Effector memory CD4-positive, alpha-beta T cell (primary cell): Measurements from ENCODE around the gene CALHM4.

ENCODE experiments used
- DNase-seq, 3 donors: peaks; one replicate each; pipeline ENCODE4 v3.0.0-alpha.2; 2020
- H3K27ac ChIP-seq: 2 replicates; pipeline ENCODE4 v1.7.0; 2013; ENCODE audit warnings: mild to moderate bottlenecking, low read length, moderate library complexity; ENCODE audit not compliant: insufficient read depth, poor library complexity, severe bottlenecking
- H3K27me3 ChIP-seq: replicated peaks from 2 replicates; pipeline ENCODE4 v1.7.0; 2013; ENCODE audit warnings: mild to moderate bottlenecking, low read length; ENCODE audit not compliant: insufficient read depth, control insufficient read depth, poor library complexity, severe bottlenecking
- H3K36me3 ChIP-seq: 2 replicates; pipeline ENCODE4 v1.7.0; 2013; ENCODE audit warnings: mild to moderate bottlenecking, low read length, moderate library complexity; ENCODE audit not compliant: control insufficient read depth, insufficient read depth
- H3K4me1 ChIP-seq: 2 replicates; pipeline ENCODE4 v1.7.0; 2013; ENCODE audit warnings: low read length, mild to moderate bottlenecking; ENCODE audit not compliant: control insufficient read depth, insufficient read depth, poor library complexity, severe bottlenecking
- H3K4me3 ChIP-seq: 2 replicates; pipeline ENCODE4 v1.7.0; 2013; ENCODE audit warnings: low read length, low read depth, mild to moderate bottlenecking; ENCODE audit not compliant: insufficient read depth, poor library complexity, severe bottlenecking
- H3K9me3 ChIP-seq: 2 replicates; pipeline ENCODE4 v1.7.0; 2013; ENCODE audit warnings: mild to moderate bottlenecking, low read length, moderate library complexity; ENCODE audit not compliant: control insufficient read depth
- total RNA-seq, 3 donors: gene quantifications; one replicate each; lab custom pipeline; 2026; lab: John Stamatoyannopoulos, UW

The CALHM4 gene, protein sequence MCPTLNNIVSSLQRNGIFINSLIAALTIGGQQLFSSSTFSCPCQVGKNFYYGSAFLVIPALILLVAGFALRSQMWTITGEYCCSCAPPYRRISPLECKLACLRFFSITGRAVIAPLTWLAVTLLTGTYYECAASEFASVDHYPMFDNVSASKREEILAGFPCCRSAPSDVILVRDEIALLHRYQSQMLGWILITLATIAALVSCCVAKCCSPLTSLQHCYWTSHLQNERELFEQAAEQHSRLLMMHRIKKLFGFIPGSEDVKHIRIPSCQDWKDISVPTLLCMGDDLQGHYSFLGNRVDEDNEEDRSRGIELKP
- total RNA-seq: 0 reads per million in 3 donors

- Histone ChIP-seq H3K9me3 (no peaks in the 10 kb centered on the region), H3K36me3 (no peaks in the 10 kb centered on the region), H3K4me3 (no peak within 1 kb of the TSS), H3K27me3 (no peaks in the 10 kb centered on the region), H3K27ac (no peak within 1 kb of the TSS), H3K4me1 (no peaks in the 10 kb centered on the region)
- DNase-seq: no peak
Observed at GRCh38 chr6:116553451-116553850, at the start of gene CALHM4. Gene CALHM4 (plus strand): TSS chr6:116553751. CDS start chr6:116553794, 43 bp downstream.

DNA sequence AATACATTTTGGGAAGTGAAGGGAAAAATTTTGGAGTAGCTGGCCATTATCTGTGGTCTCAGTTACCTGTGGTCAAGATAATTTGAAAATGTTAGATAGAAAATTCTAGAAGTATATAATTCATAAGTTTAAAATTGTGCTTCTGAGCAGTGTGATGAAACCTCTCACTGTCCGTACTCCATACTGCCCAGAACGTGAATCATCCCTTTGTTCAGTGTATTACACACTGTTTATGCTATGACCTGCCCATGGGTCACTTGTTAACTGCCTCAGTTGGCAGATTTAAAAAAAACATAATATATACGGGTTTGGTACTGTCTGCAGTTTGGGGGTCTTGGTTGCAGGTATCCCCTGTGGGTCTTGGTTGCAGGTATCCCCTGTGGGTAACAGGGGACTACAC, 46.2 kb upstream of the CALHM4 start:
- H3K27me3 ChIP-seq: no peaks in the 10 kb centered on the region
- H3K27ac ChIP-seq: no peak overlapping the region
- no peaks in the 10 kb centered on the region for H3K4me1 ChIP-seq
- no peaks in the 10 kb centered on the region for H3K36me3 ChIP-seq
- DNase-seq: no peak
- no peaks in the 10 kb centered on the region for H3K9me3 ChIP-seq
- no peak overlapping the region for H3K4me3 ChIP-seq

DNA sequence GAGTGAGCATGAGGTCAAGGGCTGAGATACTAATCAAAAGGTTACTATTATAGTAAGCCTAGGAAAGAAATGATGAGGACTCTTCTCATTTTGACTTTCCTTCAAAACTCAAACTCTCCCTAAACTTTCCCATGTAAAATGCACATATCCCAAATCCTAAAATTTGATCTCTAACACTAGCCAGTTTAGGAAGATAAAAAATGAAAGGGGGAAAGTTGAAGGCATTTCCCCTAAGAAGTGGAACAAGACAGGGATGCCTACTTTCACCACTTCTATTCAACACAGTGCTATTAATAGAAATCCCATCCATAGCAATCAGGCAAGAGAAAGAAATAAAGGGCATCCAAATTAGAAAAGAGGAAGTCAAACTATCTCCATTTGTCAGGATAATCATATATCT, 45.0 kb upstream of the CALHM4 start:
- DNase-seq: no peak
- H3K9me3 ChIP-seq: no peaks in the 10 kb centered on the region
- H3K36me3 ChIP-seq: no peaks in the 10 kb centered on the region
- no peak overlapping the region for H3K27ac ChIP-seq
- H3K4me3 ChIP-seq: no peak overlapping the region
- H3K27me3 ChIP-seq: no peaks in the 10 kb centered on the region
- no peaks in the 10 kb centered on the region for H3K4me1 ChIP-seq

DNA sequence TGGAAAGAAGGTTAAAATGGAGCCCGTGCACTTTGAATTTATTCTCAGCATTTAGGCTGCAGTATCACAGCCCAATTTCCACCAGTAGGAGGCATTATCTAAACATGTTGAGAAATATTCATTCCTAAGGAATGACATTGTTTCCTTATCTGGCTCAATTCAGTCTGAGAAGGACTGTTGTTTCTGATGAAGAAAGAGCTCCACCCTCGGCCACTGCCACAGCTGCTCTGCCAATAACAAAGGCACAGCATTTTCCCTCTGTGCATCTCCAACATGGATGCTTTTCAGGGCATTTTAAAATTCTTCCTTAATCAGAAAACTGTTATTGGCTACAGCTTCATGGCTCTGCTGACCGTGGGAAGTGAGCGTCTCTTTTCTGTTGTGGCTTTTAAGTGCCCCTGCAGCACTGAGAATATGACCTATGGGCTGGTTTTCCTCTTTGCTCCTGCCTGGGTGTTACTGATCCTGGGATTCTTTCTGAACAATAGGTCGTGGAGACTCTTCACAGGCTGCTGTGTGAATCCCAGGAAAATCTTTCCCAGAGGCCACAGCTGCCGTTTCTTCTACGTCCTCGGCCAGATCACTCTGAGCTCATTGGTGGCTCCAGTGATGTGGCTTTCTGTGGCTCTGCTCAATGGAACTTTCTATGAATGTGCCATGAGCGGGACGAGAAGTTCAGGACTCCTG, 42.0 kb upstream of the CALHM4 start, which contains the start of gene CALHM5:
Gene CALHM5, plus strand, starts transcription at position 216 of the 687 bp plus-strand sequence. Its CDS starts 58 bp downstream, at position 274.
- H3K4me1 ChIP-seq: no peaks in the 10 kb centered on the region
- no peaks in the 10 kb centered on the region for H3K27me3 ChIP-seq
- no peaks in the 10 kb centered on the region for H3K9me3 ChIP-seq
- no peak for DNase-seq
- H3K36me3 ChIP-seq: no peaks in the 10 kb centered on the region
- no peak within 1 kb of the TSS for H3K27ac ChIP-seq
- H3K4me3 ChIP-seq: no peak within 1 kb of the TSS

GRCh38 chr6:116512111-116512559, 41.4 kb upstream of the CALHM4 start:
- no peaks in the 10 kb centered on the region for H3K4me1 ChIP-seq
- no peak overlapping the region for H3K4me3 ChIP-seq
- no peaks in the 10 kb centered on the region for H3K9me3 ChIP-seq
- H3K27ac ChIP-seq: no peak overlapping the region
- no peak for DNase-seq
- no peaks in the 10 kb centered on the region for H3K27me3 ChIP-seq
- no peaks in the 10 kb centered on the region for H3K36me3 ChIP-seq

- H3K27ac ChIP-seq: no peak overlapping the region
- no peaks in the 10 kb centered on the region for H3K4me1 ChIP-seq
- H3K4me3 ChIP-seq: no peak overlapping the region
- H3K27me3 ChIP-seq: no peaks in the 10 kb centered on the region
- DNase-seq: no peak
- H3K36me3 ChIP-seq: no peaks in the 10 kb centered on the region
- H3K9me3 ChIP-seq: no peaks in the 10 kb centered on the region
Observed at GRCh38 chr6:116512734-116513133, 40.8 kb upstream of the CALHM4 start.

DNA sequence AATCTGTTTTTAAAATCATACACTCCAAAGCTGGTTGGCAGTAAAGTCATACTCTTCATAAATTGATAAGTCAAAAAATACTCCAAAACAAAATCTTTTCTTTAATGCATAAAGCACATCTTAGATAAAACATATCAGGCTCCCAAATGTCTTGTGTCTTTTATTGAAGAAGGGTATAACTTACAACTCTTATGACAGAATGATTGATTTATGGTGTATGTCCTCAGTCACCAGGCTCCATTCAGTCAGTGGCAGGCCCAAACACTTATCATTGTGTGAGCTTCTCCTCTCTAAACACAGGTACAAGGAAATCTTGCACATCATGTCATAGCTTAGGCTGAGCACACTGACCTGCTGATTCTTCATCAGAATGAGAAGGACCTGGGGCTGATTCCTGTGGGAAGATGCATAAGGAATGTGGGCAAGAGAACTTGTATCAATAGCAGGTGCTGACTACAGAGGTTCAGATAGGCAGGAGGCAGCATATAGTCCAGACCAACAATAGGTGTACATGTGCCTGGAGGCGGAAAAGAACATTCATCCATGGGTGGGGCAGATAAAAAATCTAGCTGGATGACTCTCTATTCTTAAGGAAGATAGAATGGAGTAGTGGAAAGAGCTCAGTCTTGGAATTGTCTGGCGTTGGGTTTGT, 40.2 kb upstream of the CALHM4 start:
- DNase-seq: no peak
- Histone ChIP-seq H3K36me3 (no peaks in the 10 kb centered on the region), H3K4me1 (no peaks in the 10 kb centered on the region), H3K4me3 (no peak overlapping the region), H3K9me3 (no peaks in the 10 kb centered on the region), H3K27ac (no peak overlapping the region), H3K27me3 (no peaks in the 10 kb centered on the region)

DNA sequence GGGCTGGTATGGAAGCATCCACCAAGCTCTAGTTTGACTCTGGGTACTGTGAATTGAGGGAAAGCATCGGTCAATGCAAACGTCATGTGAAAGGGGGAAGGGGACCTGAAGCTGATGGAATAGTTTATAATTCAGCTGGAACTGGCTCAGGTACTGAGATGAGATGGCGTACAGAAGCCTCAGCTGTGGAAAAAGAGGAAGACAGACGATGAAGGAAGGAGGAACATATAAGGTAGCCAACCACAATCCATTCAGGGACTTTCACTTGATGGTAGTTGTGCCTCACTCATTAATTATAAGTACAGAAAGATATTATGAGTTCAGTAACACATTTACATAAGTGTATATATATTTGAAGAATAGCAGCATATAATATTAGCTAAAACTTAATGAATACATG, 39.4 kb upstream of the CALHM4 start:
- Histone ChIP-seq H3K9me3 (no peaks in the 10 kb centered on the region), H3K27me3 (no peaks in the 10 kb centered on the region), H3K27ac (no peak overlapping the region), H3K4me1 (no peaks in the 10 kb centered on the region), H3K36me3 (no peaks in the 10 kb centered on the region), H3K4me3 (no peak overlapping the region)
- DNase-seq: no peak

DNA sequence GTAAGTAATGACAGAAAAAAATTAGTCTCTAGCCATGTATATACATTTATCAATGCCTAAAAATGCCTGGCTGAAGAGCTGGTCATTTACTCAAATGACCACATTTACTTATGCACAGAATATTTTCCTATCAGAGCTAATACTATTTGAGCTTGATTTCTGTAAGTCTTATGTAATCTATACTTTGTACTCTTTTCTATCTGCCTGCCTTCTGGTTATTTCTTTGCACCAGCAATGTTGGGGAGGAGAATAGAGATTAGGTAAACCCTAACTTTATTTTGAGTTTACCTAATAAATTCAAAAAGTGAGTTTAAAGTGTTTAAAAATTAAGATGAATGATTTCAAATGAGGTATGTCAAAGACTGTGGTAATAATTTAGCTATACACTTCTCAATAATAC, 38.4 kb upstream of the CALHM4 start:
- no peaks in the 10 kb centered on the region for H3K27me3 ChIP-seq
- no peaks in the 10 kb centered on the region for H3K4me1 ChIP-seq
- no peaks in the 10 kb centered on the region for H3K36me3 ChIP-seq
- no peak for DNase-seq
- no peak overlapping the region for H3K4me3 ChIP-seq
- no peaks in the 10 kb centered on the region for H3K9me3 ChIP-seq
- H3K27ac ChIP-seq: no peak overlapping the region
